OCI-LY3 (cell line): ENCODE data around the gene ARHGAP10.

Source experiments
- EZH2phosphoT487 ChIP-seq: fragments of 200-600 bp; shearing (Covaris generic); IDR thresholded peaks from 2 replicates; pipeline ENCODE4 v1.6.1; 2018; ENCODE audit warnings: antibody characterized with exemption, mixed run types, low read depth
- TF ChIP-seq, protein P1 (sequence below): fragments of 200-600, 300-600 bp; sonication (generic); IDR thresholded peaks from 2 replicates; pipeline ENCODE4 v1.5.1; 2014; ENCODE audit warnings: antibody characterized with exemption, low read length, low read depth

DNA sequence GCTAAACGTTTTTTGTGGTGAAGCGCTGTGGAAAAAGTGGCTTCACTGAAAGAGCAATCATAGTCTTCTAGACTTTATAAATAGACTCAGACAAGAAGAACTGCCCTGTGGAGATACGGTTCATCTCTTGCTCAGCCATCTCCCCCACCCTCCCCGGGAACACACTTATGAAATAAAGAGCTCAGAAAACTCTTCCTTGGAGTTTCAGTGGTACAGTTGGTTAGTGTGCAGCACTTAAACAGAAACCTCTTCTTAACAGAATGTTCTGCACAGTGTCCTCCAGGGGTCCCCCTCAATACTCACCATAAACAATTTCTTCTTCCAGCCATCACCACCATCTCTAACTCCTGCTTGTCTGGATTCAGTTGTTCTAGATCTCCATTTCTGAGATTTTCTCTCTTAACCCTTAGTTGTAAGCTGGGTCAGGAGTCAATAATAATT lies 313.0 kb downstream of the ARHGAP10 start:
- TF ChIP-seq, protein P1, sequence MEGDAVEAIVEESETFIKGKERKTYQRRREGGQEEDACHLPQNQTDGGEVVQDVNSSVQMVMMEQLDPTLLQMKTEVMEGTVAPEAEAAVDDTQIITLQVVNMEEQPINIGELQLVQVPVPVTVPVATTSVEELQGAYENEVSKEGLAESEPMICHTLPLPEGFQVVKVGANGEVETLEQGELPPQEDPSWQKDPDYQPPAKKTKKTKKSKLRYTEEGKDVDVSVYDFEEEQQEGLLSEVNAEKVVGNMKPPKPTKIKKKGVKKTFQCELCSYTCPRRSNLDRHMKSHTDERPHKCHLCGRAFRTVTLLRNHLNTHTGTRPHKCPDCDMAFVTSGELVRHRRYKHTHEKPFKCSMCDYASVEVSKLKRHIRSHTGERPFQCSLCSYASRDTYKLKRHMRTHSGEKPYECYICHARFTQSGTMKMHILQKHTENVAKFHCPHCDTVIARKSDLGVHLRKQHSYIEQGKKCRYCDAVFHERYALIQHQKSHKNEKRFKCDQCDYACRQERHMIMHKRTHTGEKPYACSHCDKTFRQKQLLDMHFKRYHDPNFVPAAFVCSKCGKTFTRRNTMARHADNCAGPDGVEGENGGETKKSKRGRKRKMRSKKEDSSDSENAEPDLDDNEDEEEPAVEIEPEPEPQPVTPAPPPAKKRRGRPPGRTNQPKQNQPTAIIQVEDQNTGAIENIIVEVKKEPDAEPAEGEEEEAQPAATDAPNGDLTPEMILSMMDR: peak; percentile 55
- TF ChIP-seq EZH2phosphoT487: no peak
